H1 (cell line): Measurements from ENCODE around the gene PHYH. TPM values are rescaled to one million over a fixed set of nuclear protein-coding genes. Genes with fewer than 3 reads are reported as not detected.

ENCODE experiments used
- ASH2L ChIP-seq: fragments of 200-600, 300-600 bp; sonication (generic); IDR thresholded peaks from one replicate; pipeline ENCODE4 v1.7.1; 2017; ENCODE audit warnings: low read length
- HDAC2 ChIP-seq, 2 experiments: fragments of 300-600 bp in 1 of 2; sonication (generic) in 1 of 2; IDR thresholded peaks; 2 replicates each; pipeline ENCODE4 v1.6.1; 2011 to 2012; ENCODE audit warnings: low read depth in 2 of 2, low read length in 2 of 2, mild to moderate bottlenecking in 2 of 2, moderate library complexity in 2 of 2, borderline replicate concordance in 1 of 2, inconsistent platforms in 1 of 2
- JUN ChIP-seq: IDR thresholded peaks from 2 replicates; pipeline ENCODE4 v1.6.1; 2011; ENCODE audit warnings: low read depth, mild to moderate bottlenecking, improper control_type of control experiment, low read length
- RFX5 ChIP-seq: IDR thresholded peaks from 2 replicates; pipeline ENCODE4 v1.6.1; 2011; ENCODE audit warnings: low read depth, low read length, improper control_type of control experiment, borderline replicate concordance
- SIN3A ChIP-seq, 2 experiments: IDR thresholded peaks in 1 of 2; conservative IDR thresholded peaks in 1 of 2; 2 replicates each; pipeline ENCODE4 v1.6.1; 2011 to 2012; ENCODE audit warnings: low read length in 2 of 2, improper control_type of control experiment in 1 of 2, low read depth in 1 of 2, mild to moderate bottlenecking in 1 of 2
- YY1 ChIP-seq: IDR thresholded peaks from 2 replicates; pipeline ENCODE4 v1.6.1; 2011; ENCODE audit warnings: low read depth, mild to moderate bottlenecking, low read length
- ZNF274 ChIP-seq: IDR thresholded peaks from 2 replicates; pipeline ENCODE4 v1.7.0; 2012; ENCODE audit warnings: low read length, borderline replicate concordance; ENCODE audit errors: extremely low read depth
- polyA plus RNA-seq, 7 experiments: library from polyadenylated mRNA; depleted of rRNA in 3 of 7; stranded (reverse) in 5 of 7; unstranded in 2 of 7; fragments of >200 nt in 5 of 7; fragments of 200-250 nt in 2 of 7; gene quantifications; 1 replicate in 5 of 7; 2 replicates in 1 of 7; 4 replicates in 1 of 7; pipeline versions ENCODE4 v1.2.1 to v1.2.3, GENCODE V29; 2011 to 2013; ENCODE audit warnings: missing spikeins in 2 of 7, mixed read lengths in 2 of 7
- total RNA-seq: library from RNA; stranded (reverse); fragmentation: NEBNext Ultra II Directional; extraction: Animal tissue kit (Norgen Biotek cat#: 25700); gene quantifications from 2 replicates; pipeline ENCODE4 v1.2.1, GENCODE V29; 2021
- TF ChIP-seq, protein P1 (sequence below): fragments of 300-600 bp; sonication (generic); IDR thresholded peaks from 2 replicates; pipeline ENCODE4 v1.7.1; 2012; ENCODE audit warnings: low read length, moderate library complexity, mild to moderate bottlenecking, inconsistent platforms; ENCODE audit not compliant: insufficient replicate concordance

PHYH gene
- total and polyA plus RNA-seq, 2 of the 8 experiments (the other 6 are each of a cell fraction or from before 2014, with no cell fraction given): 22.0 to 22.7 TPM

DNA sequence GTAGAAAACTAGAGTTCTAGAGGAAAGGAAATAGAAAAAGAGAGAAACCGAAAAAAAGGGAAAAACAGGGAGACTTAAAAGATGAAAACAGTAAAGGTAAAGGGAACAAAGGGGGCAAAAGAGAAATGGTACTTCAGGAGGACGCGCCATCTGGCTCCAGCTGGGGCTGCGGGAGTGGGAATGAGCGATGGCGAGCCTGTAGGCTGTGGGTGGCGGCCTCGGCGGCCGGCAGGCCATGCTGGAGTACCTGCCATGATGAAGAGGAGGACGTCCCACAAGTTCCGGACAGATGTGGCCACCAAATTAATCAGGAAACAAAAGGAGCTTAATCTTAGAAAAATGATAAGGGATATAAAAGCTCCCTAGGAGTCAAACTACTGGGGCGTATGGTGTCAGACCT lies 21.7 kb upstream of the PHYH start (continued):
- TF ChIP-seq, protein P1, sequence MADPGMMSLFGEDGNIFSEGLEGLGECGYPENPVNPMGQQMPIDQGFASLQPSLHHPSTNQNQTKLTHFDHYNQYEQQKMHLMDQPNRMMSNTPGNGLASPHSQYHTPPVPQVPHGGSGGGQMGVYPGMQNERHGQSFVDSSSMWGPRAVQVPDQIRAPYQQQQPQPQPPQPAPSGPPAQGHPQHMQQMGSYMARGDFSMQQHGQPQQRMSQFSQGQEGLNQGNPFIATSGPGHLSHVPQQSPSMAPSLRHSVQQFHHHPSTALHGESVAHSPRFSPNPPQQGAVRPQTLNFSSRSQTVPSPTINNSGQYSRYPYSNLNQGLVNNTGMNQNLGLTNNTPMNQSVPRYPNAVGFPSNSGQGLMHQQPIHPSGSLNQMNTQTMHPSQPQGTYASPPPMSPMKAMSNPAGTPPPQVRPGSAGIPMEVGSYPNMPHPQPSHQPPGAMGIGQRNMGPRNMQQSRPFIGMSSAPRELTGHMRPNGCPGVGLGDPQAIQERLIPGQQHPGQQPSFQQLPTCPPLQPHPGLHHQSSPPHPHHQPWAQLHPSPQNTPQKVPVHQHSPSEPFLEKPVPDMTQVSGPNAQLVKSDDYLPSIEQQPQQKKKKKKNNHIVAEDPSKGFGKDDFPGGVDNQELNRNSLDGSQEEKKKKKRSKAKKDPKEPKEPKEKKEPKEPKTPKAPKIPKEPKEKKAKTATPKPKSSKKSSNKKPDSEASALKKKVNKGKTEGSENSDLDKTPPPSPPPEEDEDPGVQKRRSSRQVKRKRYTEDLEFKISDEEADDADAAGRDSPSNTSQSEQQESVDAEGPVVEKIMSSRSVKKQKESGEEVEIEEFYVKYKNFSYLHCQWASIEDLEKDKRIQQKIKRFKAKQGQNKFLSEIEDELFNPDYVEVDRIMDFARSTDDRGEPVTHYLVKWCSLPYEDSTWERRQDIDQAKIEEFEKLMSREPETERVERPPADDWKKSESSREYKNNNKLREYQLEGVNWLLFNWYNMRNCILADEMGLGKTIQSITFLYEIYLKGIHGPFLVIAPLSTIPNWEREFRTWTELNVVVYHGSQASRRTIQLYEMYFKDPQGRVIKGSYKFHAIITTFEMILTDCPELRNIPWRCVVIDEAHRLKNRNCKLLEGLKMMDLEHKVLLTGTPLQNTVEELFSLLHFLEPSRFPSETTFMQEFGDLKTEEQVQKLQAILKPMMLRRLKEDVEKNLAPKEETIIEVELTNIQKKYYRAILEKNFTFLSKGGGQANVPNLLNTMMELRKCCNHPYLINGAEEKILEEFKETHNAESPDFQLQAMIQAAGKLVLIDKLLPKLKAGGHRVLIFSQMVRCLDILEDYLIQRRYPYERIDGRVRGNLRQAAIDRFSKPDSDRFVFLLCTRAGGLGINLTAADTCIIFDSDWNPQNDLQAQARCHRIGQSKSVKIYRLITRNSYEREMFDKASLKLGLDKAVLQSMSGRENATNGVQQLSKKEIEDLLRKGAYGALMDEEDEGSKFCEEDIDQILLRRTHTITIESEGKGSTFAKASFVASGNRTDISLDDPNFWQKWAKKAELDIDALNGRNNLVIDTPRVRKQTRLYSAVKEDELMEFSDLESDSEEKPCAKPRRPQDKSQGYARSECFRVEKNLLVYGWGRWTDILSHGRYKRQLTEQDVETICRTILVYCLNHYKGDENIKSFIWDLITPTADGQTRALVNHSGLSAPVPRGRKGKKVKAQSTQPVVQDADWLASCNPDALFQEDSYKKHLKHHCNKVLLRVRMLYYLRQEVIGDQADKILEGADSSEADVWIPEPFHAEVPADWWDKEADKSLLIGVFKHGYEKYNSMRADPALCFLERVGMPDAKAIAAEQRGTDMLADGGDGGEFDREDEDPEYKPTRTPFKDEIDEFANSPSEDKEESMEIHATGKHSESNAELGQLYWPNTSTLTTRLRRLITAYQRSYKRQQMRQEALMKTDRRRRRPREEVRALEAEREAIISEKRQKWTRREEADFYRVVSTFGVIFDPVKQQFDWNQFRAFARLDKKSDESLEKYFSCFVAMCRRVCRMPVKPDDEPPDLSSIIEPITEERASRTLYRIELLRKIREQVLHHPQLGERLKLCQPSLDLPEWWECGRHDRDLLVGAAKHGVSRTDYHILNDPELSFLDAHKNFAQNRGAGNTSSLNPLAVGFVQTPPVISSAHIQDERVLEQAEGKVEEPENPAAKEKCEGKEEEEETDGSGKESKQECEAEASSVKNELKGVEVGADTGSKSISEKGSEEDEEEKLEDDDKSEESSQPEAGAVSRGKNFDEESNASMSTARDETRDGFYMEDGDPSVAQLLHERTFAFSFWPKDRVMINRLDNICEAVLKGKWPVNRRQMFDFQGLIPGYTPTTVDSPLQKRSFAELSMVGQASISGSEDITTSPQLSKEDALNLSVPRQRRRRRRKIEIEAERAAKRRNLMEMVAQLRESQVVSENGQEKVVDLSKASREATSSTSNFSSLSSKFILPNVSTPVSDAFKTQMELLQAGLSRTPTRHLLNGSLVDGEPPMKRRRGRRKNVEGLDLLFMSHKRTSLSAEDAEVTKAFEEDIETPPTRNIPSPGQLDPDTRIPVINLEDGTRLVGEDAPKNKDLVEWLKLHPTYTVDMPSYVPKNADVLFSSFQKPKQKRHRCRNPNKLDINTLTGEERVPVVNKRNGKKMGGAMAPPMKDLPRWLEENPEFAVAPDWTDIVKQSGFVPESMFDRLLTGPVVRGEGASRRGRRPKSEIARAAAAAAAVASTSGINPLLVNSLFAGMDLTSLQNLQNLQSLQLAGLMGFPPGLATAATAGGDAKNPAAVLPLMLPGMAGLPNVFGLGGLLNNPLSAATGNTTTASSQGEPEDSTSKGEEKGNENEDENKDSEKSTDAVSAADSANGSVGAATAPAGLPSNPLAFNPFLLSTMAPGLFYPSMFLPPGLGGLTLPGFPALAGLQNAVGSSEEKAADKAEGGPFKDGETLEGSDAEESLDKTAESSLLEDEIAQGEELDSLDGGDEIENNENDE: no peak
- TF ChIP-seq ASH2L (no peak), YY1 (no peak), JUN (no peak), HDAC2 (IDR thresholded peaks at IDR 0.05; ENCODE audit: borderline replicate concordance in 1 of 2, low read depth in 2 of 2, low read length in 2 of 2) (no peak), RFX5 (no peak), ZNF274 (no peak), SIN3A (conservative IDR thresholded peaks at IDR 0.05 in 1 of 2, IDR thresholded peaks at IDR 0.05 in 1 of 2; ENCODE audit: low read depth in 1 of 2, low read length in 2 of 2) (no peak)
